ENCODE results near the gene RNF220. TPM values are rescaled to one million over a fixed set of nuclear protein-coding genes. Genes with fewer than 3 reads are reported as not detected.

The RNF220 gene
- total and polyA plus RNA-seq, 2 of the 13 experiments (the other 11 are each of a cell fraction or from before 2014, with no cell fraction given), result 48.2 to 72.1 TPM

DNA sequence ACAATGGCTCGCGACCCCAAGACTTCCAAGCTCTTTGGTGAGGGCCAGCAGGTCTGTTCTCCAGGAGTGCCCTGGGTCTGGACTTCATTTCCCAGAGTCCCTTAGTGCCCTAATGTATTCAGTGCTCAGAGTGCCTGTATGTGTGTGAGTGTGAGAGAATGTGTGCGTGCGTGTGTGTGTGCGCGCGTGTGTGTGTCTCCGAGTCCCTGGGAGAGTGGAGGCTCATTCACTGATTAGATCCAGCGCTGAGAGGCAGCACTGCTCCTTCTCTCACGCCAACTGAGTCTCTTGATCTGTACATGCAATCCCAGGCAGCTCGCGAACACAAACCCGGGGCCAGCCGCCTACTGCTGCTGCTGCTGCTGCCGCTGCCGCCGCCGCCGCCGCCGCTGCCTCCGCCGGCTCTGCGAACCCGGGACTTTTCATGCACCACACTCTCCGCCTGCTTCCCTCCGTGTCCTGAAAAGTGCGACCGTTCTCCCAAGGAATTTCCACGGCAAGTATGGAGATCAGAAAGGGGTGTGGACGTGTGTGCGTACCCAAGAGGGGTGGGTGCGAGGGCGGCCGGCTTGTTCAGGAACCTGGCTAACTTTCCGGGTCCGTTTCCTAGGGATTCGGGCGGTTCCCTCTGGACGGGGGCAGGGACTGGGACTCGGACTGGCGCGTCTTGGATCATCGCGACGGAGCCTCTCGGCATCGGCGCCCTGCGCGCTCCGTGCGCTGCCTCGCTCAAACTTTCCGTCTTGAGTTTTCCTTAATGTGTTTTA, at the start of gene RNF220 (continued):
- TF ChIP-seq RAD51 (IDR thresholded peaks at IDR 0.05; ENCODE audit: borderline replicate concordance) (no peak), MIER2 (CRISPR knock-in tag; IDR thresholded peaks at IDR 0.05) (no peak), HDAC1 (CRISPR knock-in tag; IDR thresholded peaks at IDR 0.05) (peak; percentile 73), MLXIP (CRISPR knock-in tag; IDR thresholded peaks at IDR 0.05; ENCODE audit: borderline replicate concordance) (no peak), ZNF292 (CRISPR knock-in tag; IDR thresholded peaks at IDR 0.05; ENCODE audit: borderline replicate concordance, low read depth) (peak; percentile 69; the same call in 1 of the 2 replicates), EP300 (IDR thresholded peaks at IDR 0.05; ENCODE audit: low read depth in 2 of 2, low read length in 2 of 2) (no peak), EP300 (CRISPR knock-in tag; IDR thresholded peaks at IDR 0.05; ENCODE audit: borderline replicate concordance) (no peak), NCOA5 (CRISPR knock-in tag; IDR thresholded peaks at IDR 0.05) (no peak), KDM5B (CRISPR knock-in tag; IDR thresholded peaks at IDR 0.05; ENCODE audit: borderline replicate concordance) (0 out of 2 replicates have a peak, but pooled peaks have one; percentile 24), SRSF4 (IDR thresholded peaks at IDR 0.05; ENCODE audit: low read depth, low read length, poor library complexity, severe bottlenecking) (no peak), ZNF3 (CRISPR knock-in tag; IDR thresholded peaks at IDR 0.05) (no peak), TBL1XR1 (IDR thresholded peaks at IDR 0.05; ENCODE audit: borderline replicate concordance, low read length, partially characterized antibody) (no peak), ZNF468 (CRISPR knock-in tag; IDR thresholded peaks at IDR 0.05) (no peak), ZNF430 (CRISPR knock-in tag; IDR thresholded peaks at IDR 0.05) (no peak), ESRRA (CRISPR knock-in tag; IDR thresholded peaks at IDR 0.05; ENCODE audit: low read depth) (no peak), NFKB2 (CRISPR knock-in tag; IDR thresholded peaks at IDR 0.05; ENCODE audit: borderline replicate concordance) (peak; percentile 32; the same call in 1 of the 2 replicates), ZNF235 (CRISPR knock-in tag; IDR thresholded peaks at IDR 0.05; ENCODE audit: borderline replicate concordance) (peak; percentile 67; the same call in 1 of the 2 replicates), ZNF850 (CRISPR knock-in tag; conservative IDR thresholded peaks at IDR 0.05) (no peak)
- TF ChIP-seq, protein P1, sequence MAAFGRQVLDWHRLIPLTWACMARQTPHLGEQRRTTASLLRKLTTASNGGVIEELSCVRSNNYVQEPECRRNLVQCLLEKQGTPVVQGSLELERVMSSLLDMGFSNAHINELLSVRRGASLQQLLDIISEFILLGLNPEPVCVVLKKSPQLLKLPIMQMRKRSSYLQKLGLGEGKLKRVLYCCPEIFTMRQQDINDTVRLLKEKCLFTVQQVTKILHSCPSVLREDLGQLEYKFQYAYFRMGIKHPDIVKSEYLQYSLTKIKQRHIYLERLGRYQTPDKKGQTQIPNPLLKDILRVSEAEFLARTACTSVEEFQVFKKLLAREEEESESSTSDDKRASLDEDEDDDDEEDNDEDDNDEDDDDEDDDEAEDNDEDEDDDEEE (CRISPR knock-in tag; IDR thresholded peaks at IDR 0.05), result 0 out of 2 replicates have a peak, but pooled peaks have one; percentile 58
- TF ChIP-seq, protein P2, sequence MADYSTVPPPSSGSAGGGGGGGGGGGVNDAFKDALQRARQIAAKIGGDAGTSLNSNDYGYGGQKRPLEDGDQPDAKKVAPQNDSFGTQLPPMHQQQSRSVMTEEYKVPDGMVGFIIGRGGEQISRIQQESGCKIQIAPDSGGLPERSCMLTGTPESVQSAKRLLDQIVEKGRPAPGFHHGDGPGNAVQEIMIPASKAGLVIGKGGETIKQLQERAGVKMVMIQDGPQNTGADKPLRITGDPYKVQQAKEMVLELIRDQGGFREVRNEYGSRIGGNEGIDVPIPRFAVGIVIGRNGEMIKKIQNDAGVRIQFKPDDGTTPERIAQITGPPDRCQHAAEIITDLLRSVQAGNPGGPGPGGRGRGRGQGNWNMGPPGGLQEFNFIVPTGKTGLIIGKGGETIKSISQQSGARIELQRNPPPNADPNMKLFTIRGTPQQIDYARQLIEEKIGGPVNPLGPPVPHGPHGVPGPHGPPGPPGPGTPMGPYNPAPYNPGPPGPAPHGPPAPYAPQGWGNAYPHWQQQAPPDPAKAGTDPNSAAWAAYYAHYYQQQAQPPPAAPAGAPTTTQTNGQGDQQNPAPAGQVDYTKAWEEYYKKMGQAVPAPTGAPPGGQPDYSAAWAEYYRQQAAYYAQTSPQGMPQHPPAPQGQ (CRISPR knock-in tag; IDR thresholded peaks at IDR 0.05; ENCODE audit: borderline replicate concordance), result no peak
- TF ChIP-seq, protein P3, sequence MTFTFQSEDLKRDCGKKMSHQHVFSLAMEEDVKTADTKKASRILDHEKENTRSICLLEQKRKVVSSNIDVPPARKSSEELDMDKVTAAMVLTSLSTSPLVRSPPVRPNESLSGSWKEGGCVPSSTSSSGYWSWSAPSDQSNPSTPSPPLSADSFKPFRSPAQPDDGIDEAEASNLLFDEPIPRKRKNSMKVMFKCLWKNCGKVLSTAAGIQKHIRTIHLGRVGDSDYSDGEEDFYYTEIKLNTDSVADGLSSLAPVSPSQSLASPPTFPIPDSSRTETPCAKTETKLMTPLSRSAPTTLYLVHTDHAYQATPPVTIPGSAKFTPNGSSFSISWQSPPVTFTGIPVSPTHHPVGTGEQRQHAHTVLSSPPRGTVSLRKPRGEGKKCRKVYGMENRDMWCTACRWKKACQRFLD (CRISPR knock-in tag; IDR thresholded peaks at IDR 0.05; ENCODE audit: borderline replicate concordance), result no peak; the same call in 1 of the 2 replicates
